ENCODE results near the gene WFDC11. TPM values are rescaled to one million over a fixed set of nuclear protein-coding genes. Genes with fewer than 3 reads are reported as not detected.

Gene WFDC11
- total RNA-seq, 1 experiment from 2014 or later, result not detected

GRCh38 chr20:45630371-45630770 is 39.7 kb downstream of the WFDC11 start:
- CTCF ChIA-PET, result interaction anchor here (0.9 to 2.8 kb wide), 2 partner anchors 16 to 141 kb away, joined by 4 to 22 read pairs; no protein-coding TSS in a partner anchor
- intact Hi-C loops (cut with micrococcal nuclease), result no loop called here

More at GRCh38 chr20:45630371-45630770, 39.7 kb downstream of the WFDC11 start:
- Histone ChIP-seq H3K27ac (ENCODE audit: low read depth, low read length) (no peak overlapping the region), H4K20me1 (ENCODE audit: insufficient read depth) (no peaks in the 10 kb centered on the region), H3K36me3 (ENCODE audit: control insufficient read depth in 1 of 2, insufficient read depth in 2 of 2, low read length in 2 of 2) (no peaks in the 10 kb centered on the region), H3K4me2 (ENCODE audit: low read length) (no peak overlapping the region), H2AFZ (ENCODE audit: low read depth, low read length, poor library complexity, severe bottlenecking) (no peak overlapping the region), H3K9me3 (ENCODE audit: control insufficient read depth in 1 of 2, insufficient read depth in 1 of 2, low read depth in 1 of 2, low read length in 2 of 2) (no peaks in the 10 kb centered on the region), H3K9ac (ENCODE audit: low read length) (no peak overlapping the region), H3K27me3 (ENCODE audit: insufficient read depth, low read length) (no peaks in the 10 kb centered on the region), H3K9me2 (ENCODE audit: insufficient read depth) (no peaks in the 10 kb centered on the region), H3K79me2 (ENCODE audit: insufficient read depth, low read length) (no peaks in the 10 kb centered on the region), H3K4me3 (replicated peaks in 1 of 2; ENCODE audit: low read depth in 1 of 2, low read length in 2 of 2) (no peak overlapping the region), H3K4me1 (ENCODE audit: control insufficient read depth in 1 of 2, insufficient read depth in 2 of 2, low read length in 2 of 2) (peaks cover 0 to 4% of the 10 kb centered on the region in 2 experiments; a peak in 2 of 4 replicates)
- ChIA-PET POLR2A (no interaction called here), RAD21 (ENCODE audit: low non-redundant PET in 1 of 2, low total read pairs in 2 of 2, uncharacterized antibody in 2 of 2, unreplicated experiment in 2 of 2) (no interaction called here)
- DNase-seq (ENCODE audit: low read depth, low spot score) (no peak), ATAC-seq (no peak)
- BruUV-seq (replicated peaks), result no TSS peak
- TF ChIP-seq RAD21 (IDR thresholded peaks at IDR 0.05; ENCODE audit: low read depth) (no peak), POLR2AphosphoS5 (IDR thresholded peaks at IDR 0.05; ENCODE audit: low read depth, low read length) (no peak), CBX3 (IDR thresholded peaks at IDR 0.05; ENCODE audit: low read depth) (no peak), CTCF (IDR thresholded peaks at IDR 0.05 in 2 of 3, conservative IDR thresholded peaks at IDR 0.05 in 1 of 3; ENCODE audit: borderline replicate concordance in 1 of 3, insufficient read depth in 1 of 3, low read depth in 2 of 3, low read length in 2 of 3) (no peak), EZH2 (IDR thresholded peaks at IDR 0.05) (no peak), CEBPB (IDR thresholded peaks at IDR 0.05; ENCODE audit: low read depth) (no peak), SP1 (IDR thresholded peaks at IDR 0.05; ENCODE audit: low read depth) (no peak), EZH2phosphoT487 (IDR thresholded peaks at IDR 0.05; ENCODE audit: borderline replicate concordance) (no peak)
- TF ChIP-seq, protein P1, sequence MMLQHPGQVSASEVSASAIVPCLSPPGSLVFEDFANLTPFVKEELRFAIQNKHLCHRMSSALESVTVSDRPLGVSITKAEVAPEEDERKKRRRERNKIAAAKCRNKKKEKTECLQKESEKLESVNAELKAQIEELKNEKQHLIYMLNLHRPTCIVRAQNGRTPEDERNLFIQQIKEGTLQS (IDR thresholded peaks at IDR 0.05), result no peak

Measured in HCT116 (cell line).